IMR-90 (cell line): ENCODE data around the gene SHOX. TPM values are rescaled to one million over a fixed set of nuclear protein-coding genes. Genes with fewer than 3 reads are reported as not detected.

Experiments
- ATAC-seq: fragments of 200-7000 bp; cut with Tn5 transposase; 2 replicates; pipeline ENCODE4 v1.9.1; 2020; ENCODE audit warnings: low read depth, mild to moderate bottlenecking, moderate library complexity
- BruUV-seq: library from RNA; stranded (reverse); fragments of 400-500 nt; replicated peaks from 2 replicates; lab custom pipeline; 2021; lab: Mats Ljungman, UMichigan
- CTCF ChIA-PET: fragments of 300-600 bp; formaldehyde crosslinking; extraction: SDS; loops from one replicate; lab custom pipeline; 2021; ENCODE audit warnings: antibody characterized with exemption; lab: Yijun Ruan, JAX
- POLR2A ChIA-PET: fragments of 300-600 bp; sonication (Branson Sonifier 250); formaldehyde crosslinking; loops from one replicate; lab custom pipeline; 2022; ENCODE audit warnings: antibody characterized with exemption; ENCODE audit not compliant: unreplicated experiment; lab: Charles Lee
- DNase-seq: peaks from one replicate; pipeline ENCODE4 v3.0.0; 2013
- H2AFZ ChIP-seq: replicated peaks from 2 replicates; pipeline ENCODE3; 2013; ENCODE audit warnings: low read length, mild to moderate bottlenecking; ENCODE audit not compliant: poor library complexity
- H2AK5ac ChIP-seq: 2 replicates; pipeline ENCODE4 v1.6.1; 2013; ENCODE audit warnings: low read depth, low read length, inconsistent platforms
- H2AK9ac ChIP-seq: replicated peaks from 2 replicates; pipeline ENCODE3; 2013; ENCODE audit warnings: mild to moderate bottlenecking, low read depth, low read length, moderate library complexity; ENCODE audit not compliant: poor library complexity
- H2BK120ac ChIP-seq: 2 replicates; pipeline ENCODE4 v1.6.1; 2013; ENCODE audit warnings: low read depth, low read length, inconsistent platforms
- H2BK15ac ChIP-seq: 3 replicates; pipeline ENCODE4 v1.6.1; 2013; ENCODE audit warnings: low read depth, low read length, inconsistent platforms
- H2BK20ac ChIP-seq: 2 replicates; pipeline ENCODE4 v1.6.1; 2013; ENCODE audit warnings: low read depth, mild to moderate bottlenecking, inconsistent platforms, low read length, moderate library complexity
- H2BK5ac ChIP-seq: 2 replicates; pipeline ENCODE4 v1.6.1; 2013; ENCODE audit warnings: mild to moderate bottlenecking, low read depth, low read length, inconsistent platforms; ENCODE audit not compliant: poor library complexity, severe bottlenecking
- H3K14ac ChIP-seq: replicated peaks from 2 replicates; pipeline ENCODE4 v1.6.1; 2013; ENCODE audit warnings: low read depth, low read length, inconsistent platforms
- H3K18ac ChIP-seq: 2 replicates; pipeline ENCODE4 v1.6.1; 2013; ENCODE audit warnings: low read depth, low read length, control low read depth
- H3K23ac ChIP-seq: 2 replicates; pipeline ENCODE4 v1.6.1; 2013; ENCODE audit warnings: low read depth, low read length, inconsistent platforms
- H3K27ac ChIP-seq: 2 replicates; pipeline ENCODE4 v1.5.1; 2013; ENCODE audit warnings: mild to moderate bottlenecking, control low read depth, low read length; ENCODE audit not compliant: insufficient read depth
- H3K27me3 ChIP-seq: 2 replicates; pipeline ENCODE4 v1.6.1; 2013; ENCODE audit warnings: low read length; ENCODE audit not compliant: control insufficient read depth, insufficient read depth
- H3K36me3 ChIP-seq: 2 replicates; pipeline ENCODE4 v1.6.1; 2013; ENCODE audit warnings: low read length, mixed read lengths; ENCODE audit not compliant: control insufficient read depth, insufficient read depth
- H3K4ac ChIP-seq: 2 replicates; pipeline ENCODE4 v1.6.1; 2013; ENCODE audit warnings: low read depth, low read length, inconsistent platforms
- H3K4me1 ChIP-seq: 2 replicates; pipeline ENCODE4 v1.6.1; 2013; ENCODE audit warnings: low read length, mixed read lengths; ENCODE audit not compliant: control insufficient read depth, insufficient read depth
- H3K4me2 ChIP-seq: 2 replicates; pipeline ENCODE4 v1.6.1; 2013; ENCODE audit warnings: low read depth, mild to moderate bottlenecking, control low read depth, low read length, moderate library complexity
- H3K4me3 ChIP-seq: 2 replicates; pipeline ENCODE4 v1.5.1; 2013; ENCODE audit warnings: low read depth, mild to moderate bottlenecking, control low read depth, low read length, moderate library complexity; ENCODE audit not compliant: insufficient read depth
- H3K56ac ChIP-seq: 2 replicates; pipeline ENCODE4 v1.6.1; 2013; ENCODE audit warnings: low read length, inconsistent platforms; ENCODE audit not compliant: insufficient read depth; ENCODE audit errors: extremely low read depth
- H3K79me1 ChIP-seq, 2 experiments: 2 replicates each; pipeline ENCODE4 v1.6.1; 2013; ENCODE audit warnings: low read length in 2 of 2, inconsistent platforms in 1 of 2, low read depth in 1 of 2
- H3K9ac ChIP-seq: 2 replicates; pipeline ENCODE4 v1.6.1; 2013; ENCODE audit warnings: low read depth, low read length, control low read depth
- H3K9me1 ChIP-seq: 2 replicates; pipeline ENCODE4 v1.6.1; 2013; ENCODE audit warnings: low read length, inconsistent platforms; ENCODE audit not compliant: insufficient read depth
- H3K9me3 ChIP-seq: 2 replicates; pipeline ENCODE4 v1.6.1; 2013; ENCODE audit warnings: low read length; ENCODE audit not compliant: control insufficient read depth, insufficient read depth
- H4K20me1 ChIP-seq: 2 replicates; pipeline ENCODE4 v1.6.1; 2013; ENCODE audit warnings: low read length, inconsistent platforms; ENCODE audit not compliant: insufficient read depth
- H4K5ac ChIP-seq: 2 replicates; pipeline ENCODE4 v1.6.1; 2013; ENCODE audit warnings: mild to moderate bottlenecking, low read depth, low read length, control low read depth
- H4K8ac ChIP-seq, 2 experiments: 2 replicates each; pipeline ENCODE4 v1.6.1; 2013; ENCODE audit warnings: low read depth in 2 of 2, low read length in 2 of 2, control low read depth in 1 of 2, inconsistent platforms in 1 of 2
- H4K91ac ChIP-seq: 2 replicates; pipeline ENCODE4 v1.6.1; 2013; ENCODE audit warnings: low read depth, low read length, inconsistent platforms; ENCODE audit not compliant: insufficient read depth
- BHLHE40 ChIP-seq: fragments of 150-350 bp; IDR thresholded peaks from 2 replicates; pipeline ENCODE4 v1.6.1; 2016; ENCODE audit warnings: mild to moderate bottlenecking, low read depth, low read length
- MAZ ChIP-seq: IDR thresholded peaks from 2 replicates; pipeline ENCODE4 v1.6.1; 2012; ENCODE audit warnings: low read depth, mild to moderate bottlenecking, low read length, improper control_type of control experiment, moderate library complexity, borderline replicate concordance
- RCOR1 ChIP-seq: IDR thresholded peaks from 2 replicates; pipeline ENCODE4 v1.6.1; 2012; ENCODE audit warnings: mild to moderate bottlenecking, low read length, improper control_type of control experiment; ENCODE audit not compliant: insufficient replicate concordance
- WGBS, 2 experiments: methylation state at CpG; one replicate each; pipeline versions ENCODE4 v1.1.5 to v1.1.7; 2013; ENCODE audit warnings: missing lambda C conversion rate in 2 of 2; ENCODE audit not compliant: insufficient read length in 1 of 2; ENCODE audit errors: extremely low coverage in 2 of 2; 5-methylcytosine and 5-hydroxymethylcytosine counted together
- dilution Hi-C: fragments of 300-500 bp; cut with HindIII; formaldehyde crosslinking; loops from one replicate; pipeline ENCODE4 v1.14.3; 2018; ENCODE audit warnings: low sequenced_read_pairs; ENCODE audit not compliant: unreplicated experiment
- in situ Hi-C: fragments of 300-500 bp; cut with MboI; formaldehyde crosslinking; loops from 3 replicates; pipeline ENCODE4 v1.14.3; 2019; ENCODE audit warnings: low sequenced_read_pairs, inconsistent platforms, mixed read lengths
- intact Hi-C: fragments of 100-400 bp; cut with micrococcal nuclease; formaldehyde crosslinking; loops from 2 replicates; pipeline ENCODE4 v1.10.0; 2022
- polyA plus RNA-seq, 3 experiments: library from polyadenylated mRNA; depleted of rRNA; stranded (reverse); fragments of >200 nt; gene quantifications; 2 replicates each; pipeline ENCODE4 v1.2.3, GENCODE V29; 2012; ENCODE audit warnings: low replicate concordance in 1 of 3
- total RNA-seq: library from RNA; depleted of rRNA; stranded (reverse); fragments of >200 nt; gene quantifications from 2 replicates; pipeline ENCODE4 v1.2.3, GENCODE V29; 2012

The SHOX gene
- total and polyA plus RNA-seq, 2 of the 4 experiments (the other 2 are of a cell fraction): not detected

- Histone ChIP-seq H3K4me1 (no peaks in the 10 kb centered on the region), H2AK5ac (no peak overlapping the region), H3K4me2 (no peak overlapping the region), H3K14ac (no peak overlapping the region), H3K18ac (no peak overlapping the region), H2BK20ac (no peak overlapping the region), H4K5ac (no peak overlapping the region), H4K20me1 (no peaks in the 10 kb centered on the region), H3K27me3 (no peaks in the 10 kb centered on the region), H3K27ac (no peak overlapping the region), H2BK120ac (no peak overlapping the region), H3K9me3 (peaks cover 10% of the 10 kb centered on the region), H3K36me3 (no peaks in the 10 kb centered on the region), H3K23ac (no peak overlapping the region), H2BK5ac (no peak overlapping the region), H4K8ac (no peak overlapping the region), H2AFZ (no peak overlapping the region), H2AK9ac (no peak overlapping the region), H4K91ac (no peak overlapping the region), H2BK15ac (no peak overlapping the region), H3K56ac (no peak overlapping the region), H3K9me1 (no peaks in the 10 kb centered on the region), H3K4ac (no peak overlapping the region), H3K4me3 (no peak overlapping the region), H3K9ac (no peak overlapping the region), H3K79me1 (no peaks in the 10 kb centered on the region)
- POLR2A ChIA-PET: no interaction called here
- intact Hi-C loops: no loop called here
- no TSS peak for BruUV-seq
- ATAC-seq (no peak), DNase-seq (no peak)
- TF ChIP-seq MAZ (no peak), BHLHE40 (no peak), RCOR1 (no peak)
- 71% methylated on average over 1 of the region's 1 CpG; no CpG with 5 or more reads in 1 of the 2 experiments for WGBS, 2 experiments
- CTCF ChIA-PET: no interaction called here
- dilution Hi-C loops: no loop called here
- in situ Hi-C loops: no loop called here
Measured at GRCh38 chrX:581066-581465, 49.5 kb upstream of the SHOX start.
